Activated CD8-positive, alpha-beta memory T cell treated with anti-CD3 and anti-CD28 coated beads, Interleukin-2, amount 50 U/mL, for 24 hours (primary cell): Measurements from ENCODE around the gene TNIK.

Experiments used
- DNase-seq: peaks from one replicate; pipeline ENCODE4 v3.0.0-alpha.2; 2020; ENCODE audit errors: extremely low read depth

The TNIK gene

DNA sequence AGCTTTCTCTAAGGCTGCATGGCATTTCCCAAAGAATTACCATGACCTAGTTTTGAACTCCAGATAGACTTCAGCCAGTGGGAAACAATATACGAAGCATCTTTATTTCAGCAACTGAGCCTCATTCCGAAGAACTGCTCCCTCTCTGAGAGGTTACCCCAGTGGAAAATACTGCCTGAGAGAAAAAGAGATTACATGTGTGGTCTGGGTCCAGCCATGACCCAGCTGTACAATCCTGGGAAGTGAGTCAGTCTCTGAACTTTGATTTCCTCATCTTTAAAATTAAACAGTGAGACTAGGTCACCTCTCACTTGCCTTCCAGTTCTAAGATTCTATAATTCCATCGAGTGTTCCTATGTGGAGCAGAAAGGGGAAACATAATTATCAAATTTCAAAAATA is 42.4 kb downstream of the TNIK start:
- DNase-seq, result no peak

DNA sequence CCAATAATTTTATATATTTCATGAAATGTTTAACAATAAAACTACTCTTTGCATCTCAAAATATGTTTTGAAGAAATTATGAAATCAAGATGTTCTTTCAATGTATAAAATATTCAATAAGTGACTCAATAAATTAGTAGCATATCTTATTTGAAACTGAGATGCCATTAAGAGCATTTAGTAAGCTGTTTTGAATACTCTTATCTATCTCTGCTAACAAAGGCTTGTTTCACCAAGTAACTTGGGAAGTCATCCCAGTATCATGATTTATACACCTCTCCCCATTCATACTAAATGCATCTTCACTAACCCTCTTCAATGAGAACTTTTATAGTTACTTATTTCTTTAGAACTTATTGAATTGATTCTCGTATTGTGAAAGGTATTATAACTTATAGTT is 43.1 kb downstream of the TNIK start:
- no peak for DNase-seq

DNA sequence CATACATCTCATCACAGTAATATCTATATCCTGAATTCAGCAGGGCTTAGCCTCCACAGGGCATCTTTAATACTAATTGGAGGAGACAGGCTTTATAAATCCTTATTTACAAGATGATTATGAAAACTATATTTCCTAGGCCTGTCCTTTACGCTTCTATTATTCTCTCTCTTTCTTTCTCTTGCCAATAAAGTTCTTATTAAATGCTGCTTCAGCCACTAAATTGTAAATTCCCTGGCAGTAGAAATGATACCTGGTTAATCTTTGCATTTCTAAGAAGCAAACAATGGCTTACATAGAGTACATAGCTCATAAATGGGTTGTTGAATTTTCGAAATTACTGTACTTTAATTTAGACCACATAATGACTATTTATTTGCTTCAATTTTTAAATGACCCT is 43.5 kb downstream of the TNIK start:
- DNase-seq, result no peak

DNA sequence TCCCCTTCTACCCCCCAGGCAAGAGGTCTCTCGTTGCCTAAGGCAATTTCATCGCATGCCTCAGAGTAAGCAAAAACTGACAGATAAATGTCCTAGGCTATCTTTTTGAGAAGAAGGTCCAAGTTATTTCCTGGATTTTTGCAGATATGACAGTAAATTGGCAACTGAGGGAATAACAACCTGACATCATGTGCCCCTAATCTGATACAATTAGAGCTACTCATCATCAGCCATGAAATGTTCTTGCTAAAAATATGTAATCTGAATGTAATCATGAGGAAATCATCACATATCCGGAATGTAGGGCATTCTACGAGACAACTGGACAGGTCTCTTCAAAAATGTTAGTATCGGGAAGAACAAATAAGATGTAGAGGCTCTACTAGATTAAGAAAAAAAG is 44.1 kb downstream of the TNIK start:
- no peak for DNase-seq

DNA sequence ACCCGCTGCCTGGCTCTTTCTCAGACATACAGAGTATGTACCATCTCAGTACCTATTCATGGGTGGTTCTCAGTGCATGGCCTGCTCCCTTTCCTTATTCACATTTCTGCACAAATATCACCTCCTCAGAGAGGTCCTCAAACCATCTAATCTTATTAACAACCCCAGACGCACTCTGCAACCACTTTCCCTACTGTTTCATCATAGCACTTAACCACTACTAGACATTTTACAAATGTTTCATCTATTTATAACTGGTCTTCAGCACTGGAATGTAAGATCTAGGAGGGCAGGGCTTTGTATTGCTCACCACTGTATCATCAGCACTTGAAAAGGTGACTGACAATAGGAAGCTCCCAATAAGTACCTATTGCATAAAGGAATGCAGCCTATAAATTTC is 45.1 kb downstream of the TNIK start:
- DNase-seq, result no peak

DNA sequence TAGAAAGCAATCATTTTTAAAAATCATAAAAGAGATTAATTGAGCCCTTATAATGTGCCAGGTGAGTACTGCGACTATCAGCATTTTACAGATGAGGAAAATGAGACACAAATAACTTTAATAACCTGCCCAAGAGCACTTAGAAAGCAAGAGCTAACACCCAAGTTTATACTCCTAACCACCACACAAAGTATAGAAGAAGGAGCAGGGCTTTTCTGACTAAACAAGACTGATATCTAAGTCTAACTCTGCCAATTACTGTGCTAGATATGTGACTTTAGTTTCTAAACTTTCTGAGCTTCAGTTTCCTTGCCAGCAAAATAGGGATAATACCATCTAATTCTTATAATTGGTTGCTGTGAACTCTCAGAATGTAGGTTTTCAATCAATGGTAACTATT is 47.7 kb downstream of the TNIK start:
- DNase-seq, result no peak

DNA sequence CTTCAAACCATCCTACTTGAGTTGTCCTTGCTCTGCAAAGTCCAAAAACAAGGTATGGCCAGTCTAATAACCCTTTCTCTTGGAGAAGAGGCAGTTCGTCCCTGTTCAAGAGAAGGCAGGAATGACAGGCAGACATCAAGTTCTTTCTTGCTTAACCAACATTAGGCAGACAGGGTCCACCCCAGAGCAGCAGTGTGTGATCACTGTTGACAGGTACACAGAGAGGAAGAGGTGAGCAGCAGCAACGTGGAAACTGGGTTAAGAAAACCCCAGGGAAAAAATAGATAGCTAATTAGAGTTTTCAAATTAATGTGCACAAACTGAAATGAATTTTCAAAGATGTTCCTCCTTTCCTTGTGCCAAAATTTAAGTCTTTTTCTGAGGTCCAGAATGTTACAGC is 48.2 kb downstream of the TNIK start:
- DNase-seq, result no peak

DNA sequence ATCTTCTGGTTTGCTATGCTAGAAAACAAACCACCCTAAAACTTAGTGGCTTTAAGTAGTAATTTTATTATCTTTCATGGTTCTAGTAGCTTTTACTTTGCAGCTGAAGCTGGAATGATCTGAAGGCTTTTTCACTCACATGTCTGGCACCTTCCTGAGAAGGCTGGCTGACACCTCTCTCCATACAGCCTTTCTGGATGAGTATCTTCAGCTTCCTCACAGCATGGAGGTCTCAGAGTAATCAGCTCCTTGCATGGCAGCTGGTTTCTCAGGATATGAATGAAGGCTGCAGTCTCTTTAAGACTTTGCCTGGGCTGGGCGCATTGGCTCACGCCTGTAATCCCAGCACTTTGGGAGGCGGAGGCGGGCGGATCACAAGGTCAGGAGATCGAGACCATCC is 50.0 kb downstream of the TNIK start:
- DNase-seq, result no peak

DNA sequence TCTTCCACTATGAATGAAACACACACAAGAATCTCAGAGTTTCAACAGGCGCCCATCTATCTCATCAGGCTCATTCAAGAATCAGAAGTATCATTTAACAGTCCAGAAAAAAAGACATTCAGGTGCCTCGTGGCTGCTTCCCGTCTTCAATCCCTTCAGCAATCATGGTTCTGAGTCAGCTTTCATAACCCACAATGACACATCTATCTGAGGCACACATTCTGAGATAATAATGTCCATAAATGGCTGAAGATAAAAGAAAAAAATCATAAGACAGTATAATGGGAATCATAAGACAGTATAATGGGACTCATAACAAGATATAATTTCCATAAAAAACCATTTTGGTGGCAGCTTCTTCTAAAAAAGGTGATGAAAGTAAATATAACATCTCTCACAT is 52.4 kb downstream of the TNIK start:
- no peak for DNase-seq

DNA sequence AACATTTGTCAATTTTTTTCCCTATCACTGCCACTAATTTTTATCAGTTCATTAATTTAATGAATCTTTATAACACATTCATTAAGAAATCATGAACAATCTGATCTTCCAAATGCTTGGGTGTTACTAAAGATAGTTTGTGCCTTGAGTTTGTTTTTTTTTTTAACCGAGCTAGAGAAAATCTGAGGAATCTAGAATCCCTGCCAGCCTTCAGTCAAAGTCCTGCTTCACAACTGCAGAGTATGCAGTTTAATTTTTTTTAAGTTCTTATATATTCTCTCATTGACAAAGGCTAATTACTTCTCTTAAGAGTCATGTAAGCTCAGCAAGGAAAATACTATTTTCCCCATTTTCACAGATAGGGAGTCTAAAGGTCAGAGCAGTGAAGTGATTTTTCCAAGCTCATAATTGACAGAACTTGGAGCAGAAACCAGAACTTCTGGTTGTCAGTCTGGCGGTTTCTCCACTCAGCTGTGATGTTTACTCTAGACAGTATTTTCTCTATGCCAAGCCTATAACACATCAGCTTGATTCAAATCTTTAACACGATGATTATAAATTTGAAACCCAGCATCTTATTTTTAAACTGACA is 55.7 kb downstream of the TNIK start:
- no peak for DNase-seq

DNA sequence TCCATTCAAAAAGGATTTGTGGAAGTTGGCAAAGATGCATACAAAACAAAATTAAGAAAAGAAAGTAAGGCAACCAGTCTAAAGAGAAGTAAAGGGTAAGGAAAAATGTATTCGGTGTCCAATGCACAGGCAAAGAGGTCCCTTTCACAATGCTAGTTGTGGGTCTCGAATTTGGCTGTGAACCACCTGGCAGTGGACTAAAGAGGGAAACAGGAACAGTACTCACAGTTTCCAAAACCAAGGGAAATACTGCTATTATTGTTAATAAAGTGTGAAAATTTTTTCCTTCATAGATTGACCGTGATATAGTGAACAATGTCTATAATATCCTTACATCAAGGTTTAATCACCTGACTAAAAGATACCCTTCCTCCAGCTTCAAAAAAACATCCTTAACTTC is 57.9 kb downstream of the TNIK start:
- no peak for DNase-seq

DNA sequence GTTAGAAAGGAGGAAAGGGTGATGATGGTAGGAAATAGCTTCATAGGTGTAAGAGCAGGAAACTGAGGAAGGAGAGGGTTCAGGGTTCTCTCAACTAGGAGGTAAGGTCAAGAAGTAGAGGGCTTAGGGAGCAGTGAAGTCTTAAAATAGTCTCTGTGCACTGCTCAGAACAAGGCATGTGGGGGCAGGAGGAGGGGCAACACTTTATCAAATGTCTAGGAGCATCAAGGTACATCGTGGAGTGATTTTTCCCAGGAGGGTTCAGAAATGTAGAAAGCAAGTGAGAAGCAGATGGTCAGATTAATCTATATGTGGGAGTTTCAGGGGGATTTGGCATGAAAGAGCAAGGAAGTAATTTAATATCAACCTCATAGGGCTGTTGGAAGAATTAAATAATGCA is 58.8 kb downstream of the TNIK start:
- DNase-seq, result no peak

DNA sequence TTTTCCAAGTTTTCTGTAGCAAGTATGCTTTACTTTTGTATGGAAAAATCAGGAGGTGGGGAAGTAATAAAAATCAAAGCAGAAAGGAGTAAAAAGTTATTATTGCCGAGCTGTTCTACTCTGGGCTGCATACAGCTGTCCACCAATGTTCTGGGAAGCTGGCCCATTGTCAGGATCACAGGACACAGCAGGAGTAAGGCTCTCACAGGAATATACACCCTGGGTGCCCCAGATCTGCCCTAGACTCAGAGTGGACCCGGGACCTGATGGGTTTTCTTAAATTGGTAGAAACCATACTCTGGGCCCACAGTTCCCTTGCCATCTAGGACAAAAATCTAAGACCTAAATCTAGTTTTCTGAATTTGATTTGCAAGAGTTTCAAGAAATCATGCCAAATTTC is 60.4 kb downstream of the TNIK start:
- no peak for DNase-seq

DNA sequence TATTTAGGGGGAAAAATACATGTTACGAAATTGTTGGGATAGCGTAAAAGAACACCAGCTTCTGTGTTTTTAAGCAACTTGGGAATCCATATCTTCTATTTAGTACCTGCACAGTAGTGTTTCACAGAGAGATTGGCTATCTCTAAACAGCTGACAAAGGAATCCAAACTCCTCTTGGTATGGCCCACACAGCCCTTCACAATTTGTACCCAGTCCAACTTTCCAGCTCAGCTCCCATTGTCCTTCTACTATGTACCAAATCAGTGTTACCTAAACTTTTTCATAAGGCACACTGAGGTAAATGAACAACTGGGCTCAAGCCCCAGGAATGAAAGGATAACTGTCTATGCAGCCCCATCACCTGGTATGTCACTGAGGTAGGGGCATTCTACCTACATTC is 61.9 kb downstream of the TNIK start:
- no peak for DNase-seq

DNA sequence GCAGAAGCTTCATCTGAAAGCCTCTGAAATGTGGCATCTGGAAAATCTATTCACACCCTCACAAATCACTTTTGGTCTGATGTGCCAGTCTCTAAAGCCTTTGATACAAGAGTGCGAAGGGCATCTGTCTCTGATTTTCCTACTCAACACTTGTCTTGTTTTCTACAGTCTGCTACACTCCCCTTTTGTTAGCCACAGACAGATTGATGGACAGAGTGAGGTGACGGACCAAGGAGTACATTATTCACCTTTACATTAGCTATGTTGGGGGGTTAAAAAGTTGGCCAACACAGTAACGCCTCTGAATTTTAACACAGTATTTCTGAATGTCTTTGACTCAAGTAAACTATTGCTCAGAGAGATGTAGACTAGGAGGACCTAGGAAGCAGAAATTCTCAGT is 63.1 kb downstream of the TNIK start:
- no peak for DNase-seq

DNA sequence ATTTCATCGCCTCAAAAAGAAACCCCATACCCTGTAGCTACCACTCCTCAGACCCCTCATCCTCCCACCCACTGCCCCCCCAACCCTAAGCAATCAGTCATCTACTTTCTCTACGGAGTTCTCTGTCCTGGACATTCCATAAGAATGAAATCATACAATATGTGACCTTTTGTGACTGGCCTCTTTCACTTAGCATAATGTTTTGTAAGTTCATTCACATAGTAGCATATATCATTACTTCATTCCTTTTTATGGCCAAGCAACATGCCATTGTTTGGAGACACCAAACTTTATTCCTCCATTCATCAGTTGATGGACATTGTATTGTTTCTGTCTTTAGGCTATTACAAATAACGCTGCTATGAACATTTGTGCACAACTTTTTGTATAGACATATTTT is 64.2 kb downstream of the TNIK start:
- DNase-seq, result no peak

DNA sequence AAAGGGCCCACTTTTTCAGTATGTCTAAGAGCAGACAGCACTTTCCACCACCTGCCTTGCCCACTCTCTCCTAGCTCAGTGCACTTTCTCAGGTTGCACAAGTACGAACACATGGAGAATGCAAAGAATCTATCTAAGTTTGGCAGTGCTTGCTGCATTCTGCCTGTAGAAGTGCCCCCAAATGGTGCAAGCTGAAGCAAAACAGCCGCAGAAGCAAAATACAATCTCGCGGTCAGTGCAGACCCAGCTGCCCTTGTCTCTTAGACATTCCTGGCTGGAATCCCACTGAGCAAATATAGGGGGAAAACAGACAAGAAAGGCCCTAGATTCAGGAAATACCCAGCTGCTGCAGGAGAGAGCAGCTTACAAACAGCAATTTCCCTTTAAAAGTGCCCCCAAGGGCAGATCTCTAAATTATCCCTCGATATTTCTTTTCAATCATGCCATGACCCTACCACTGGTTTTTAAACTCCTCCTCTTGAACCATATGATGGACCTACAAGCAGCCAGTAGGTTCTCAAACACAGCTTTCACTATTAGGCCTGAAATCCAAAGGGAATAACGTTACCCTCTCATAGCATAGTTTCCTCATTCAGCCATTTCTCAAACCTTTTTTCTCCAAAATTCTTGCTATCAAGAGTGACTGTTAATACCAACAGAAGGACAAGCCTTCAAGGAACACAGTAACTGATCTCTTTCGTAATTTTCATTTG is 67.0 kb downstream of the TNIK start:
- no peak for DNase-seq

DNA sequence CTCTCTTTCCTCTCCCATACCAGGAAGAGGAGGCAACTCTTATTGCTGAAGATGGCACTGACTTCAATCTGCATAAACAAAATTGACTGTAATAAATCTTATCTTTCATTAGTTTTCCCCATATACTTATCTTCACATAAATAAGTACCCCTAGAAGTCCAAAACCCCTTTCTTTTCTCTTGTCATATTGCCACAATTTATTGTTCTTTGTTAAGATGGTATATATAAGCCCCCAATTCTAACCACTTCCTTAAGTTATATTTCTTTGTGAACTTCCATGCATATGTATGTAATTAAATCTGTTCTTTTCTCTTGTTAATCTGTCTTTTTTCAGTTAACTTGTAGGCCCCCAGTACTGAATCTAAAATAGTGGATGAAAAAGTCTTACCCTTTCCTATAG is 68.8 kb downstream of the TNIK start:
- no peak for DNase-seq

DNA sequence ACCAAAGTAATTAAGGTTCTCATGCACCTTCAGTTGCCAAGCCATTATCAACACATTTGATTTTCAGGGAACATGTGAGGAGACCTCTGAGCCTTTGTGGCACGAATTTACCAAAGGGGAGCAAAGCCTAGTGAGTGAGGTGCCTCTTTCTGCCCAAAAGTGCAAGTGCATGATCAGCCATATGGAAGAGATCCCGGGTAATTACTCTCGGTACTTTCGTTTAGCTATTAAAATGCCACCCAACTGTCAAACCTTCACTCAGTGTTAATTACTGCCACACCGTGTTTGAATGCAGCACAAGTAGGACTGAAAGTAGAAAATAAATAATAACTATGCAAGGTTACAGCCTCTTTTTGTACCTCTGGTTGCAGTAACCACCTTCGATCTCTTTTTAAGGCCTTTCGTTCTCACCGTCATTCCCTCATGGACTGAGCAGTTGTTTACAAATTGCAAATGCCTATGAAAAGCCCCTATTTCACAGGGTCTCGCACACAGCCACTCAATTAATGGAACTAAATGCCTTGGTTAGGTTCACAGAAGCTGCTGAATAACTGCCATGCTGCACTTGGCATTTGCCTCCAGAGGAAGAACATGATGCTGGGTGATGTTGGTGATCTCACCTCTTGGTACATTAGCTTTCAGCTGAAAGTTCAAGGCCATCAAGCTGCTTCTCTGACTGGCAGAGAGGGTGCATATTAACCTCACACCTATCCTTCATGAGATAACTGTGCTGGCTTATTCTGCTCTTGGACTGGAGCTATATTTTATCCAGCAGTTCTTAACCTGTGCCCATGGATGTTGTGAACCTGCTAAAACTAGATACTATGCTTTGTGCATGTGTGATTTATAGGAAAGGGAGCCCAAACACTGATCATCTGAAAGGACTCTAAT is 69.9 kb downstream of the TNIK start:
- DNase-seq, result no peak

DNA sequence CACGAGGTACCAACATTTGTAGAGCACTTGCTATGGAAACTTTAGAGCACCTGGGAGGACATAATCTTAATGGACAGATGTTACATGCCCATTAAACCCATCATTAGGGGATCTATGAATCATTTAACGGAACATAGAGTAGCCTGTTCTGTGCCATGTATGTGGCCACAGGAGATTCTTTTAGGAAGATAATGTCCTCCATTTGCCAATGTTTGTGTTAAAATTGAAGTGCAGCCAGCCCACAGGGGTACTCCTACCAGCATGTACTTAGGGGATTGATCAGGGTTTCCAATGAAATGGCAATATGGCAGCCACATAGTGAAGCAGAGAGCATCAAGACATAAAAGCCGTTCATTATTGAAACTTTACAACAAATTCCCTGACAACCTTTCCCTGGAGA is 70.7 kb downstream of the TNIK start:
- DNase-seq, result no peak

DNA sequence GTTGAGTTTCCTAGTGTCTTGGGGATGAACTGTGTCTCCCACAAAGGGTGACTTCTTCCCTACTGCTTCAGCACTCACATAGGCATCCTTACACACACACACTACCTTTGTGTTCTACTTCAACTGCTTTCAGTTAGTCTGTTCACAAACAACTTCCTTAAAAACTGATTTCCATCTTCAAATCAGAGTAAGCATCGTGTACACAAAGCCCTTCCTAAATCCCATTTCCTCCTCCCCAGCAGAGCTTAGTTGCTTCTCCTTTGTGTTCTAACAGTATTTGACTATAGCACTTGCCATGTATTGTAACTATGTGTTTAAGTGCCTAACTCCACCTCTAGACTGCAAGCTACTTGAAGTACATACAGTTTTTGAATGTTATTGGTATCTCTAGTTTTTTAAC is 71.7 kb downstream of the TNIK start:
- no peak for DNase-seq

DNA sequence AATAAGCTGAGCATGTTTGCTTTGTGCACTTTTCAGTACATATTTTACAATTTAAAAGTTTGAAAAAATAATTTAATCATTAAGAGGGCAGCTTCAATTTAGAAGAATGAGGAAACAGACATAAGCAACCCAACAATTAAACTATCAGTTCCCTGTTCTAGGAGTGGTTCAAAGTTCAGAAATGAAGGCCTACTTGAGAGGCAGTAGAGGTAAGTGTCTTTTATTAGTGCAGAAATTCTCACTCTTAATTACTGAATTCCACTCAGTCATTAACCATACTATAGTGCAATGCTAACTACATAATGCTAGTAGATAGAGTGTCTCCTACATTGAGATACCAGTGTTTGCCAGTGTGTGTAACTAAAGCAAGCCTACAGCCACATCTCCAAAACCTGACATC is 73.1 kb downstream of the TNIK start:
- no peak for DNase-seq

DNA sequence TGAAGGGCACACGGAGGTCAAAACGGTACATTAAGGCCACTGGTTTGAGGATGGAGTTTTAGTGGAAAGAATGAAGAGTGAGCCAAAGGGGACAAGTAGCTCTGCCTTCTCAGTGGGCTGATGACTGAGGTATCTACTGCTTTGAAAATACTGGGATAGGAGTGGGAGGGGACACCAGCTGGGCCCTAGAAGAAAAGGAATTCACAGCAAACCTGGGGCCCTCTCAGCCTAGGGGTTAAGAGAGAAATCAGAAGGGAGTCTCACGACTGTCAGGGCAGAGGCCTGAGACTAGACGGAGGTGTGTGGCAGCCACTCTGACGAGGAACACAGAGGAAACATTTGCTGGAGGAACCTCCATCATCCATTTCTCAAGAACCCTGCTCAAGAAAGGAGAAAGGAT is 75.1 kb downstream of the TNIK start:
- DNase-seq, result no peak
